ENCODE results near the gene NFKBIE. TPM values are rescaled to one million over a fixed set of nuclear protein-coding genes. Genes with fewer than 3 reads are reported as not detected.

Gene NFKBIE
- total RNA-seq, 1 donor = 4.7 TPM

DNA sequence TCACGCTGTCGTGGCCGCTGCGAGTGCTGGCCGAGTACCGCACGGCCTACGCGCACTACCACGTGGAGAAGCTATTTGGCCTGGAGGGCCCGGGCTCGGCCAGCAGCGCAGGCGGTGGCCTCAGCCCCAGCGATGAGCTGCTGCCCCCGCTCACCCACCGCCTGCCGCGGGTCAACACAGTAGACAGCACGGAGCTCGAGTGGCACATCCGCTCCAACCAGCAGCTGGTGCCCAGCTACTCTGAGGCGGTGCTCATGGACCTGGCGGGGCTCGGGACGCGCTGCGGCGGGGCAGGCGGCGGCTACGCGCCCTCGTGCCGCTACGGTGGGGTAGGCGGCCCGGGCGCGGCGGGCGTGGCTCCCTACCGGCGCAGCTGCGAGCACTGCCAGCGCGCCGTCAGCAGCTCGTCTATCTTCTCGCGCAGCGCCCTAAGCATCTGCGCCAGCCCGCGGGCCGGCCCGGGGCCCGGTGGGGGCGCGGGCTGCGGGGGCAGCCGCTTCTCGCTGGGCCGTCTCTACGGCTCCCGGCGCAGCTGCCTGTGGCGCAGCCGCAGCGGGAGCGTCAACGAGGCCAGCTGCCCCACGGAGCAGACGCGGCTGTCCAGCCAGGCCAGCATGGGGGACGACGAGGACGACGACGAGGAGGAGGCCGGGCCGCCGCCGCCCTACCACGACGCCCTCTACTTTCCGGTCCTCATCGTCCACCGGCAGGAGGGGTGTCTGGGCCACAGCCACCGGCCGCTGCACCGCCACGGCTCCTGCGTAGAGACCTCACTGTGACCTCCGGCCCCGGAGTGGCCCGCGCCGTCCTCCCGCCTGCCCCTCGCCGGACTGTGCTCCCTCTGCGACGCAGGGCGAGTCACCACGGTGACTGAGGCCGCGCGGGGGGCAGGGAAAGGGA lies 10.6 kb upstream of the NFKBIE start:
- H2AFZ ChIP-seq (ENCODE audit: low read length) = no peak overlapping the region
- peak overlapping the region; percentile 32 for H3K4me2 ChIP-seq (ENCODE audit: insufficient read depth, low read length)
- no peaks in the 10 kb centered on the region for H3K36me3 ChIP-seq (ENCODE audit: insufficient read depth, low read length)
- H3K79me2 ChIP-seq (ENCODE audit: insufficient read depth, low read length) = no peaks in the 10 kb centered on the region
- DNase-seq (ENCODE audit: insufficient read length, low spot score, missing footprints) = peak; percentile 84
- no peak overlapping the region for H3K4me3 ChIP-seq (ENCODE audit: insufficient read depth, low read length)
- H3K27ac ChIP-seq (ENCODE audit: low read depth, low read length) = no peak overlapping the region
- H4K20me1 ChIP-seq (ENCODE audit: insufficient read depth, low read length) = no peaks in the 10 kb centered on the region
- H3K27me3 ChIP-seq (ENCODE audit: insufficient read depth, low read length) = peaks cover 40% of the 10 kb centered on the region
- H3K4me1 ChIP-seq (ENCODE audit: insufficient read depth, low read length) = no peaks in the 10 kb centered on the region
- no peak for TF ChIP-seq CTCF (IDR thresholded peaks at IDR 0.05; ENCODE audit: extremely low read depth, low read depth, low read length)
- no peaks in the 10 kb centered on the region for H3K9me3 ChIP-seq (ENCODE audit: low read depth, low read length)

DNA sequence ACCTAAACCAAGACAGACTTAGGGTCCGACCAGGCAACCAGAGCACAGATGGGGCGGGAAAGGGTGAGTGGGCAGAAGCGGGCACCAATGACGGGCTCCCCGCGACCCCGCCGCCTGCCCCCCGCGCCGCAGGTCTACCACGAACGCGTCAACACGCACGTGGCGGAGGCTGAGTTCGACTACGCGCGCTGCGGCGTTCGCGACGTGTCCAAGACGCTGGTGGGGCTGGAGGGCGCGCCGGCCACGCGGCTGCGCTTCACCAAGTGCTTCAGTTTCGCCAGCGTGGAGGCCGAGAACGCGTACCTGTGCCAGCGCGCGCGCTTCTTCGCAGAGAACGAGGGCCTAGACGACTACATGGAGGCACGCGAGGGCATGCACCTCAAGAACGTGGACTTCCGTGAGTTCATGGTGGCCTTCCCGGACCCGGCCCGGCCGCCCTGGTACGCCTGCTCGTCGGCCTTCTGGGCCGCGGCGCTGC lies 10.0 kb upstream of the NFKBIE start:
- H3K27me3 ChIP-seq (ENCODE audit: insufficient read depth, low read length) = peaks cover 41% of the 10 kb centered on the region
- H2AFZ ChIP-seq (ENCODE audit: low read length) = no peak overlapping the region
- TF ChIP-seq CTCF (IDR thresholded peaks at IDR 0.05; ENCODE audit: extremely low read depth, low read depth, low read length) = no peak
- H3K79me2 ChIP-seq (ENCODE audit: insufficient read depth, low read length) = no peaks in the 10 kb centered on the region
- H3K4me1 ChIP-seq (ENCODE audit: insufficient read depth, low read length) = no peaks in the 10 kb centered on the region
- no peaks in the 10 kb centered on the region for H3K36me3 ChIP-seq (ENCODE audit: insufficient read depth, low read length)
- DNase-seq (ENCODE audit: insufficient read length, low spot score, missing footprints) = peak; percentile 66
- no peak overlapping the region for H3K4me3 ChIP-seq (ENCODE audit: insufficient read depth, low read length)
- H3K9me3 ChIP-seq (ENCODE audit: low read depth, low read length) = no peaks in the 10 kb centered on the region
- H3K27ac ChIP-seq (ENCODE audit: low read depth, low read length) = no peak overlapping the region
- no peak overlapping the region for H3K4me2 ChIP-seq (ENCODE audit: insufficient read depth, low read length)
- no peaks in the 10 kb centered on the region for H4K20me1 ChIP-seq (ENCODE audit: insufficient read depth, low read length)

GRCh38 chr6:44273617-44274016 lies 8.3 kb upstream of the NFKBIE start:
- no peaks in the 10 kb centered on the region for H3K9me3 ChIP-seq (ENCODE audit: low read depth, low read length)
- peak; percentile 74 for DNase-seq (ENCODE audit: insufficient read length, low spot score, missing footprints)
- no peaks in the 10 kb centered on the region for H3K79me2 ChIP-seq (ENCODE audit: insufficient read depth, low read length)
- TF ChIP-seq CTCF (IDR thresholded peaks at IDR 0.05; ENCODE audit: extremely low read depth, low read depth, low read length) = no peak
- H3K36me3 ChIP-seq (ENCODE audit: insufficient read depth, low read length) = no peaks in the 10 kb centered on the region
- no peak overlapping the region for H3K4me2 ChIP-seq (ENCODE audit: insufficient read depth, low read length)
- H3K27ac ChIP-seq (ENCODE audit: low read depth, low read length) = no peak overlapping the region
- no peaks in the 10 kb centered on the region for H3K4me1 ChIP-seq (ENCODE audit: insufficient read depth, low read length)
- H4K20me1 ChIP-seq (ENCODE audit: insufficient read depth, low read length) = no peaks in the 10 kb centered on the region
- no peak overlapping the region for H3K4me3 ChIP-seq (ENCODE audit: insufficient read depth, low read length)
- peaks cover 56% of the 10 kb centered on the region for H3K27me3 ChIP-seq (ENCODE audit: insufficient read depth, low read length)
- H2AFZ ChIP-seq (ENCODE audit: low read length) = no peak overlapping the region

DNA sequence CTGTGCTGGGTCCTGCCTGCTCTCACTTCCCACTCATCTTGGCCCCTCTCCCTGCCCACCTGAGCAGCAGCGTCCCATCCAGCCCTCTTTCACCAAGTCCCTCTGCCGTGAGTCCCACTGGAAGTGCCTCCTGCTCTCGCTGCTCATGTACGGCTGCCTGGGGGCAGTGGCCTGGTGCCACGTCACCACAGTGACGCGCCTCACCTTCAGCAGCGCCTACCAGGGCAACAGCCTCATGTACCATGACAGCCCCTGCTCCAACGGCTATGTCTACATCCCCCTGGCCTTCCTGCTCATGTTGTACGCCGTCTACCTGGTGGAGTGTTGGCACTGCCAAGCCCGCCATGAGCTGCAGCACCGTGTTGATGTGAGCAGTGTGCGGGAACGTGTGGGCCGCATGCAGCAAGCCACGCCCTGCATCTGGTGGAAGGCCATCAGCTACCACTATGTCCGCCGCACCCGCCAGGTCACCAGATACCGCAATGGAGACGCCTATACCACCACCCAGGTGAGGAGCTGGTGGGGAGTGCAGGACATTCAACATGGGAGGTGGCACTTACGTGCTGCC lies 7.7 kb upstream of the NFKBIE start:
- Histone ChIP-seq H3K36me3 (ENCODE audit: insufficient read depth, low read length) (no peaks in the 10 kb centered on the region), H3K4me2 (ENCODE audit: insufficient read depth, low read length) (no peak overlapping the region), H3K4me3 (ENCODE audit: insufficient read depth, low read length) (no peak overlapping the region), H4K20me1 (ENCODE audit: insufficient read depth, low read length) (no peaks in the 10 kb centered on the region), H3K27ac (ENCODE audit: low read depth, low read length) (no peak overlapping the region), H3K4me1 (ENCODE audit: insufficient read depth, low read length) (no peaks in the 10 kb centered on the region), H2AFZ (ENCODE audit: low read length) (no peak overlapping the region), H3K79me2 (ENCODE audit: insufficient read depth, low read length) (no peaks in the 10 kb centered on the region), H3K27me3 (ENCODE audit: insufficient read depth, low read length) (peaks cover 61% of the 10 kb centered on the region), H3K9me3 (ENCODE audit: low read depth, low read length) (no peaks in the 10 kb centered on the region)
- TF ChIP-seq CTCF (IDR thresholded peaks at IDR 0.05; ENCODE audit: extremely low read depth, low read depth, low read length) = no peak
- DNase-seq (ENCODE audit: insufficient read length, low spot score, missing footprints) = peak; percentile 78

All from osteoblast (primary cell).